GM18873 (cell line): Measurements from ENCODE around the gene TPI1.
"Not testable (repeated sequence)": the region's sequence is repeated elsewhere in the genome, so short reads cannot be mapped to it uniquely, and the experiment has no call there.

Experiments used
- ATAC-seq: cut with Tn5 transposase; IDR thresholded peaks from one replicate; pipeline ENCODE4 v1.9.1; 2021; ENCODE audit warnings: mild to moderate bottlenecking, moderate library complexity, moderate number of reproducible peaks; ENCODE audit not compliant: unreplicated experiment, low FRiP score

The TPI1 gene

DNA sequence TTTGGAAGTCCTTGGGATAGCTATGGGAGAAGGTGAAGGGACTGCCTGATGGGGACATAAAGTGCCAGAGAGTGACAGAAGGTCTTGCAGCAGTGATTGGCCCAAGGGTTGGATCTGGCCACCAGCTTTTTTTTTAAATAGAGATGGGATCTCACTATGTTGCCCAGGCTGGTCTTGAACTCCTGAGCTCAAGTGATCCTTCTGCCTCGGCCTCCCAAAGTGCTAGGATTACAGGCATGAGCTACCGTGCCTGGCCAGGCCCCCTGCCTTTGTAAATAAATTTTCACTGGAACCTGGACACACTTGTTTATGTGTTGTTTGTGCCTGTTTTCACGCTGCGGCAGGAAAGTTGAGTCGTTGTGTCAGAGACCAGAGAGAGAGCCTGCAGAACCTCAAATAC is 2.0 kb upstream of the TPI1 start:
- ATAC-seq: not testable (repeated sequence)

DNA sequence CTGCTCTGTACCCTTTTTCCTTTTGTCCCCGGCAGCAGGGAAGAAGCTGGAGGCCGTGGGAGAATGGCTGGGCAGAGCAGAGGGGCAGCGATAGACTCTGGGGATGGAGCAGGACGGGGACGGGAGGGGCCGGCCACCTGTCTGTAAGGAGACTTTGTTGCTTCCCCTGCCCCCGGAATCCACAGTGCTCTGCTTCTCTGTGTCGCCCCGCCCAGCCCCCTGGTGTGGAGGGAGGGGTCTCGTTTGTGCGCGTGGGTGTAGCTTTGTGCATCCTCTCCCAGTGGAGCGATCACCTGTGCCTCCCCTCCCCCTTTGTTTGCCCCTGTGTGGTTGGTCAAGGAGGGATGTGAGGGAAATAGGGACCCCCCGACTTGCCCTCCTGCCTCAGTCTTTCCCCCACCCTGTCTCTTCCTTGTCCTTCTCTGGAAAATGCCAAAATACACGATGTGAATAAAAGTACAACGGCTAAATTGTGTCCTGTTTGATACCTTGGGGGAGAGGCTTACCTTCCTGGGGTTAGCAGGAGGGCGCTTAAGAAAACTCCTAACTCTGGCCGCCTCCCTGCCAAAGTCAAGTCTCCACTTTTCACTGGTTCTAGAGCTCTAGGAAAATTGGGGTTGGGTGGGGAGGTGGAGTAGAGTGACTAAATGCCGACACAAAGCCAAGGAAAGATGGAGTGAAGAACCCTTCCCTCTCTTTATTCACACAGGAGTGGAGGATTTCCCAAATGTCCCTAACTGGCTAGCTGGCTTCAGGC is 990 bp upstream of the TPI1 start:
- no peak for ATAC-seq

DNA sequence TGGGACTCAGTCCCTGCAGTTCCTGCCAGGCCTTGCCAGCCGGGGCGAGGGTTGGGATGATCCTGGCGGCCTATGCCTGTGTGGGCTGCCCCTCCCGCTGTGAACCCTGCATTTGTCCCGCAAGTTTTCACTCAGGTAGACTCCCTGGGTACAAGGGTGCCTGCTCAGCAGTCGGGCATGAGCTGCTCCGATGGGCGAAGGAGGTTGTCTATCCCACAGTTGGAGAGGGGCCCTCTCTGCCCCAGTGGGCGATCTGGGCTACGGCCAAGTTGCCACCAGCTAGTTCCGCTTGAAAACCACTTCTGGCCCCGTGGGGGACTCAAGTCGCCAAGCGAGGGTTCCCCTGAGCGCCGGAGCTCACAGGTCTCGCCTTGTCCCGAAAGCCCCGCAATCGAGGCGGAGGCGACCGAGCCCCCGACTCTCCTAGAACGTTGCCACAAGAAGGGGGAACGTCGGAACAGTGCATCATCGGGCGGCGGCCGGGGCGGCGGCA is 365 bp upstream of the TPI1 start:
- ATAC-seq: peak; percentile 4

DNA sequence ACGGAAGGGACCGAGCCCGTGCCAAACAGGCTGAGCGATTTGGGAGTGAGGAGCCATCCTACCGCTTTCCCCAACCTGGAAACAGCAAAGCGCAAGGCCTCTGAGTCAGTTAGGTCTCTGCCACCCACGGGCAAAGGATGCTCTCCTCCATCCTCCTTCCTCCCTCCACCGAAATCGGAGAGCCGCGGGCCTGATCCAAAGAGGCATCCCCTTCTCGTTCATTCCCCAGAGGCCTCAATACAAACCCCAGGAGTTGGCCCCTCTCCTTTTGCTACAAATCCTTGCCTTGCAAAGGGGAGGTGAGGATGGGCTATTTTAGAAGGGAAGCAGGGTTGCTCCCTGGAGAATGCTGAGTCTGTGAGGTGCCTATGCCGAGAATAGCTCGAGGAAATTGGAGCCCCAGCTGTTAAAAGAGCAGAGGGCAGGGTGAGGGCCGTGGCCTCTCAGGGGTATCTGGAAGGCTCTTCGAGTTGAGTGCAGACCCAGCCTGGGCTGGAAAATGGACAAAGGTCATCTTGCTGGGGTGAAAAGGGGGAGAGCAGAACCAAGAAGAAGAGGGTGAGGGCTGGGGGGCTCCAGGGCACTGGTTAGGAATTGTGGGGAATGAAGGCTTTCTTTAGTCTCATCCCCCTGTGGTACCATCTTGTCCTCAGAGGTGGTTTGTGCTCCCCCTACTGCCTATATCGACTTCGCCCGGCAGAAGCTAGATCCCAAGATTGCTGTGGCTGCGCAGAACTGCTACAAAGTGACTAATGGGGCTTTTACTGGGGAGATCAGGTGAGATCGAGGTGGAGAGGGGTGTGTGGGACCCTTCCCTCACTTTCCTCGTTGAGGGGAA is 1.1 kb downstream of the TPI1 start:
- ATAC-seq: peak; percentile 1

DNA sequence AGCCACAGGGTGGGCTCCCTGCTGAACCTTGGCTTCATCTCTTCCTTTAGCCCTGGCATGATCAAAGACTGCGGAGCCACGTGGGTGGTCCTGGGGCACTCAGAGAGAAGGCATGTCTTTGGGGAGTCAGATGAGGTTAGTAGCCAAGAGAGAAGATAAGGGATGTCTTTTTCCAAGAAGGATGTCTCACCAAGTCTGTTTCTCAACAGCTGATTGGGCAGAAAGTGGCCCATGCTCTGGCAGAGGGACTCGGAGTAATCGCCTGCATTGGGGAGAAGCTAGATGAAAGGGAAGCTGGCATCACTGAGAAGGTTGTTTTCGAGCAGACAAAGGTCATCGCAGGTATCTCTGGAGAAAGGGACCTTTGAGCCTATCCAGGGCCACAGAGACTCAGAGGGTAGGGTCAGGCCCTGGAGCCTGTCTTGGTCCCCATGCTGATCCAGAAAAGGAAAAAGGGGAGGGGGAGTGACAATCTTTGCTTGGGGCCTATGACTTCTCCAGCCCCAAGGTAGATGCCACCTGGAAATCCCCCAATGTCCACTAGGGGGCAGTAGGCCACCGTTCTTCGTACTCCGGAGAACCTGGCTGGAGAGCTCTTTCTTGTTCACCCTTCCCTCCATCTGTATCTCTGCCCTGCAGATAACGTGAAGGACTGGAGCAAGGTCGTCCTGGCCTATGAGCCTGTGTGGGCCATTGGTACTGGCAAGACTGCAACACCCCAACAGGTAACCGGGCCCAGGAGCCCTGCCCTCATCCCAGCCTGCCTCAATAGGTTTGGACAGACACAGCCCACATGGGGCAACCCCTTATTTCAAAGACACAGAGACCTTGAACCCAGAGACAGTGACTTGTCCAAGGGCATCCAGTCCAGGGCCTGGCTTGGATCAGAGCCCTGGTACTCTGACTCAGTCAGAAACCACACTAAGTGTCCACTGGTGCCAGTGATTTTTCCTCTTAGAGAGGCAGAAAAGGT is 2.0 kb downstream of the TPI1 start:
- ATAC-seq: no peak

GRCh38 chr12:6870304-6870703 is 3.0 kb downstream of the TPI1 start:
- ATAC-seq: not testable (repeated sequence)

DNA sequence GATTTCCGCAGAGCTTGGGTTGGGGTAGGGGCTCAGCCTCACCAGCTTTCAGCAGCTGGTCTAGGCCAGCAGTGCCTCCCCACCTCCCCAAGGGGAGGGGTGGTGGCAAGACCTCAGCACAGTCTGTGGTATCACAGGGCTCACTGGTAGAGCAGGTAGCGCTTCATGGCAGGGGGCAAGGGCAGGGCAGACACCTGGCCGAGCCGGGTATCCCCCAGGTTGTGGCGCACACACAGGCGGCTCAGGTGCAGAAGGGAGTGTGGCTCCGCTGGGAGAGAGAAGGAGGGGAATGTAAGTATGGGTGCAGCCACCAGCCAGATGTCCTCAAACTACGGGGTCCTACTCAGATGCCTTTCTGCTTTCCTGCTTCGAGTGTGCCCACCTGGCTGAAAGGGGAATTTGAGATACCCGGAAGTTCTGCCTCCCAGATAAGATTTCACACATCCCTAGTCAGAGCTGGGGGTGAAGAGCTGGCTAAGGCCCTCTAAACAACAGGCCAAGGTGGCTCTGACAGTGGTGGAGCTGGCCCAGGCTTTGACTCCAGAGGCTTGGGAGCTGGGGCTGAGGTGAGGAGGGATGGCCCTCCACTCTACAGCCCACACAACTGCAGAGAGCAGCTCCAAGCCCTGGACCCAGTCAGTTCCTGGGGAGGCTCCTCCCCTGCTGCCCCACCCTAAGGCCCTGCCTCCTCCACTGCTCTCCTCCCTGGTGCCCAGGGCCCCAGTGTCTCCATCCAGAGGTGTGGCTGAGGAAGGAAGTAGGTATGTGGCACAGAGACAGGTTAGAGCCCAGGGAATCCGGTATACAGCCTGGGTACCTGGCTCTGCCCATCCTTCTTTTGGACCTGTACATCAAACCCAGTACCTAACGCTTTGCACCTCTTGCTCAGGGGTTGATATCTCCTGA is 4.0 kb downstream of the TPI1 start:
- no peak for ATAC-seq

- no peak for ATAC-seq
Observed at GRCh38 chr12:6872073-6873048, 5.0 kb downstream of the TPI1 start.

GRCh38 chr12:6873094-6874014 is 6.0 kb downstream of the TPI1 start, which contains the start of gene SPSB2:
SPSB2 (minus strand) TSS chr12:6873303; CDS start chr12:6872901, 402 bp downstream.
- ATAC-seq: peak; percentile 54

GRCh38 chr12:6874015-6874368 is 6.7 kb downstream of the TPI1 start:
- not testable (repeated sequence) for ATAC-seq

- not testable (repeated sequence) for ATAC-seq
Observed at GRCh38 chr12:6879824-6880223, 12.5 kb downstream of the TPI1 start.

DNA sequence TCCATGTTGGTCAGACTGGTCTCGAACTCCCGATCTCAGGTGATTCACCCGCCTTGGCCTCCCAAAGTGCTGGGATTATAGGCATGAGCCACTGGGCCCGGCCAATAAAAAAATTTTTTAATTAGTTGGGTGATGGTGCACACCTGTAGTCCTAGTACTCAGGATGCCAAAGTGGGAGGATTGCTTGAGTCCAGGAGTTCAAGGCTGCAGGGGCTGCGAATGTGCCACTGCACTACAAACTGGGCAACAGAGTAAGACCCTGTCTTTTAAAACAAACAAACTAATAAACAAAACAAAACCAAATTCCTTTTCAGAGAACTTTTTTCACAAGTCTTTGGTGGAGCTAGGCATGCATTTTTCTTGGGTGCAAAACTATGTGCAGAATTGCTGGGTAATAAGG is 15.9 kb downstream of the TPI1 start:
- ATAC-seq: no peak

GRCh38 chr12:6883683-6884082 is 16.4 kb downstream of the TPI1 start:
- ATAC-seq: no peak

GRCh38 chr12:6884539-6884938 is 17.2 kb downstream of the TPI1 start:
- no peak for ATAC-seq

DNA sequence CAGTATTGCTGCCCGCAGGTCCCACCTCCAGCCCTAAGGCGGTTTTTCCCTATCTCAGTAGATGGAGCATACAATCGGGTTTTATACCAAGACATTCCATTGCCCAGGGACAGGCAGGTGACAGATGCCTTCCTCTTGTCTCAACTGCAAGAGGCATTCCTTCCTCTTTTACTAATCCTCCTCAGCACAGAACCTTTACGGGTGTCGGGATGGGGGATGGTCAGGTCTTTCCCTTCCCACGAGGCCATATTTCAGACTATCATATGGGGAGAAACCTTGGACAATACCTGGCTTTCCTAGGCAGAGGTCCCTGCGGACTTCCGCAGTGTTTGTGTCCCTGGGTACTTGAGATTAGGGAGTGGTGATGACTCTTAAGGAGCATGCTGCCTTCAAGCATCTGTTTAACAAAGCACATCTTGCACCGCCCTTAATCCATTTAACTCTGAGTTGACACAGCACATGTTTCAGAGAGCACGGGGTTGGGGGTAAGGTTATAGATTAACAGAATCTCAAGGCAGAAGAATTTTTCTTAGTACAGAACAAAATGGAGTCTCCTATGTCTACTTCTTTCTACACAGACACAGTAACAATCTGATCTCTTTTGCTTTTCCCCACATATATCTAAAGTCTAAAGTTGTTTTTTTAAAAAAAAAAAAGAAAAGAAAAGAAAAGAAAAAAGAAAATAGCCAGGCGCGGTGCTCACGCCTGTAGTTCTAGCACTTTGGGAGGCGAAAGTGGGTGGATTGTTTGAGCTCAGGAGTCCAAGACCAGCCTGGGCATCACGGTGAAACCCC is 19.1 kb downstream of the TPI1 start:
- not testable (repeated sequence) for ATAC-seq

GRCh38 chr12:6887460-6887859 is 20.1 kb downstream of the TPI1 start:
- ATAC-seq: no peak
